GM10847 (cell line): Measurements from ENCODE around the gene ZBTB38.

Experiments used
- POLR2A ChIP-seq: IDR thresholded peaks from 2 replicates; pipeline ENCODE4 v1.6.1; 2011; ENCODE audit not compliant: insufficient read length; ENCODE audit errors: extremely low read depth

Gene ZBTB38

GRCh38 chr3:141386126-141386488, 17.8 kb downstream of the ZBTB38 start:
- no peak for TF ChIP-seq POLR2A

- TF ChIP-seq POLR2A, result no peak
Observed at GRCh38 chr3:141386611-141387111, 18.4 kb downstream of the ZBTB38 start.

- no peak for TF ChIP-seq POLR2A
Observed at GRCh38 chr3:141387516-141387915, 19.2 kb downstream of the ZBTB38 start.

GRCh38 chr3:141388395-141388794, 20.1 kb downstream of the ZBTB38 start:
- TF ChIP-seq POLR2A, result no peak

- no peak for TF ChIP-seq POLR2A
Observed at GRCh38 chr3:141388823-141389621, 20.7 kb downstream of the ZBTB38 start.

- no peak for TF ChIP-seq POLR2A
Observed at GRCh38 chr3:141389703-141390102, 21.4 kb downstream of the ZBTB38 start.

- no peak for TF ChIP-seq POLR2A
Observed at GRCh38 chr3:141390747-141391146, 22.4 kb downstream of the ZBTB38 start.

GRCh38 chr3:141391298-141391990, 23.1 kb downstream of the ZBTB38 start:
- no peak for TF ChIP-seq POLR2A

GRCh38 chr3:141391991-141392316, 23.6 kb downstream of the ZBTB38 start:
- TF ChIP-seq POLR2A, result no peak

GRCh38 chr3:141392416-141392815, 24.1 kb downstream of the ZBTB38 start:
- TF ChIP-seq POLR2A, result no peak

GRCh38 chr3:141392897-141393734, 24.8 kb downstream of the ZBTB38 start:
- no peak for TF ChIP-seq POLR2A

- no peak for TF ChIP-seq POLR2A
Observed at GRCh38 chr3:141393735-141394076, 25.4 kb downstream of the ZBTB38 start.

GRCh38 chr3:141394560-141394959, 26.3 kb downstream of the ZBTB38 start:
- TF ChIP-seq POLR2A, result no peak

- no peak for TF ChIP-seq POLR2A
Observed at GRCh38 chr3:141395005-141395589, 26.8 kb downstream of the ZBTB38 start.

GRCh38 chr3:141397996-141398395, 29.7 kb downstream of the ZBTB38 start:
- TF ChIP-seq POLR2A, result no peak
